Measurements from ENCODE around the gene OR10D3.
"Not testable (repeated sequence)": the region's sequence is repeated elsewhere in the genome, so short reads cannot be mapped to it uniquely, and the experiment has no call there.

The OR10D3 gene

DNA sequence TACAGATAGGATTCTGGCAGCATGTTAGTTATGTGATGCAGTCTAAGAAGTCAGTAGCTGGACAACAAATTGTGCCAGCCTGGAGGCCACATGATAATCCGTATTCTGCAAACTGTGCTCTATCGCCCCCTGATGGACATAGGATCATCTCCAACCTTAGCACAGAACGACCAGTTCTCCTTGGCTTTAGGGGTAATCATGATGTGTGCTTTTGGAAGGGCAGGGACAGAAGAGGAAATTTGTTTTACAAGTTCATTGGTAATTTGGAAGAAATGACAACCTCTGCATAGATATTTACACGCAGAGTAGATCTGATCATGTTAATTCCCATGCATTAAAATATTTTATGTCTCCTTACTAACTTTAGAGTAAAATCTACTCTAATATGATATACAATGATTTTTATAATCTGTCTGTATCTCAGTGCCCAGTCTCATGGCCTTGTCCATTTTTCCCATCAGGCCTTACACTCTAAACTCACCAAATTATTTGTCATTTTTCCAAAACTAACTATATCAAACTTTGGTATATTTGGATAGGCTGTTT, 12.1 kb downstream of the OR10D3 start:
- DNase-seq, result peak in 1 of 4 experiments; percentile 7

DNA sequence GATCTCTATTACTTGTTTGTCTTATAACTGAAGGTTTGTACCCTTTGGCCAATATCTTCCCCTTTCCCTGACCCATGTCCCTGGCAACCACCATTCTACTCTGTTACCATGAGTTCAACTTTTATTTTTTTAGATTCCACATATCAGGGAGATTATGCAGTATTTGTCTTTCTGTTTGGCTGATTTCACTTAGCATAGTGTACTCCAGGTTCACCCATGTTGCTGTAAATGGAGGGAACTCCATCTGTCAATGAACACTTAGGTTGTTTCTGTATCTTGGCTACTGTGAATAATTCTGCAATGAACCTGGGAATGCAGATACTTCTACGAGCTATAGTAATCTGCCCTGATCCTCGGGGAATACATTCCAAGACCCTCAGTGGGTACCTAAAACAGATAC, 14.9 kb downstream of the OR10D3 start:
- no peak for DNase-seq

DNA sequence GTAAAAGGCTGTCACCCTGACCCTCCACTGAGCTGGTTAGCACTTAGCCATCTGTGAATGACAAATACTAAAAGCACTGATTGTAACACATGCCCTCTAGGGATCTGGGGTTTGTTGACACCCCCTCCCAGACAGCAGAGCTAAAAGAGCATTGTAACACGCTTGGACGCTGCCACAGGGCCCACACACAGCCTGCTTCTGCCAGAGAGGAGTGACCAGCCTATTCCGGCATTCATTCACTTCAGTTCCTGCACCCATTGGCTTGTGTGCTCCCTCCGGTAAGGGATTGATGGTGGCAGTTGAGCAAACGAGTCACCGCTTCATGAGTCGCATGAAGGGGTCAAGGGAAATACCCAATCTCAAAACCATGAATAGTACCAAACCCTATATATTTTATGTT, 15.8 kb downstream of the OR10D3 start:
- DNase-seq, result no peak

DNA sequence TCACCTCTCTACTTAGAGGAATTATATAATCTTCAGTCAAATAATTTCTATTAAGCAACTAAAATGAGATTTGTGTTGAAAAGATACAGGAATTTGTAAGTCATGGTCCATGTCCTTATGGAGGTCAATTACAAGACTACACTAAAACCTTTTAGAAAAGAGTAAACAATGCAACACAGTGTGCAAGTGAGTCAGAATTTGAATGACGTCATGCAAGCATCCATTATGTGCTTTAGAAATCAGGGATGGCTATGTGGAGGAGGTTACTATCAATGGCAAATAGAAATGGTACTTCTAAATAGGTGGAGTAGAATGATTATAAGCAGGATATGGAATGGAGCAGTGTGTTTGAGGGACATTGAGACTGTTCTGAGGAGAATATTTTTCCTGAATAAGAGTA, 16.6 kb downstream of the OR10D3 start:
- DNase-seq, result no peak

DNA sequence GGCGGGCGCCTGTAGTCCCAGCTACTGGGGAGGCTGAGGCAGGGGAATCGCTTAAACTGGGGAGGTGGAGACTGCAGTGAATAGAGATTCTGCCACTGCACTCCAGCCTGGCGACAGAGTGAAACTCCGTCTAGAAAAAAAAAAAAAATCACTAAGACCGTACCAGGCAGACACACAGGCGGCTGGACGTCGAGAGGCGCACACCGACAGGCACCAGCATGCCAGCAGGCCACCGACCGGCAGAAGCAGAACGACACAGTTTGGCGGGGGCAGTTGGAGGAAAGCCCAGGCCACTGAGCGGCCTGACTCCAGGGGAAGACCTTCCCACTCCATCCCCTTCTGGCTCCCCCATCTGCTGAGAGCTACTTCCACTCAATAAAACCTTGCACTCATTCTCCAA, 17.5 kb downstream of the OR10D3 start:
- DNase-seq, result no peak

DNA sequence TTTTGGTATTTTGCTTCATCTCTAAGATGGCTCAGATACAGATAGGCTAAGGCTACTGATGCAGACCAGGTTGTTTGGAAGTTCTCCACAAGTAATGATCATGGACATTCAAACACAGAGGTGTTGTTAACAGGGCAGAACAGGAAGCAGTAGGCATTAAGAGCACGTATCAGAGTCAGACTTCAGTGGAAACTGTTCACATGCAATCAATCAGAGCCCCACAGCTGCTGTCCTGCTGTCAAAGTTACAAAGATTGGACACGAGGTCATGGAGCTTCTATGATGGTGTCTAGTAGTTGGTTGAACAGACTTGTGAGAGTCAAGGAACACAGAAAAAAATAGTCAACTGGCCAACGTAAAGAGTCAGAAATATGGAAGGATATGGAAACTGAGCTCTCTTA, 19.8 kb downstream of the OR10D3 start:
- no peak for DNase-seq

DNA sequence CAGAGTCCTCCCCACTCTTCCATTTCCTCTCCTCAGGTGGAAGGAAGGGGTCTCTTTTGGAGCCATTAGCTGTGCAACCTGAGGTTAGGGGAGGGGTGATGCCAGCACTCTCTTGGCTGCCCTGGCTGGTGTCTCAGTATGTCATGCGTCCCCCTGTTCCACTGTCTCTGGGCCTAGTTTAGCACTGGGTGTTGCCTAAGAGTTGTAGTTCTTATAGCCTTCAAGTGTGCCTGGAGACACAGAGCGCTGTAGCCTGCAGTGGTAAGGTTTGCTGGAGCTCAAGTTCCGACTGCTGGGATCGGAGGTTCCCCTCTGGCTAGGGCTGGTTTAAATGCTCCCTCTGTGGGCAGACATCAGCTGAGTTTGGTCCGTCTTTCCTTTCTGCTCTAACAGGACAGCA, 20.9 kb downstream of the OR10D3 start:
- DNase-seq, result no peak

DNA sequence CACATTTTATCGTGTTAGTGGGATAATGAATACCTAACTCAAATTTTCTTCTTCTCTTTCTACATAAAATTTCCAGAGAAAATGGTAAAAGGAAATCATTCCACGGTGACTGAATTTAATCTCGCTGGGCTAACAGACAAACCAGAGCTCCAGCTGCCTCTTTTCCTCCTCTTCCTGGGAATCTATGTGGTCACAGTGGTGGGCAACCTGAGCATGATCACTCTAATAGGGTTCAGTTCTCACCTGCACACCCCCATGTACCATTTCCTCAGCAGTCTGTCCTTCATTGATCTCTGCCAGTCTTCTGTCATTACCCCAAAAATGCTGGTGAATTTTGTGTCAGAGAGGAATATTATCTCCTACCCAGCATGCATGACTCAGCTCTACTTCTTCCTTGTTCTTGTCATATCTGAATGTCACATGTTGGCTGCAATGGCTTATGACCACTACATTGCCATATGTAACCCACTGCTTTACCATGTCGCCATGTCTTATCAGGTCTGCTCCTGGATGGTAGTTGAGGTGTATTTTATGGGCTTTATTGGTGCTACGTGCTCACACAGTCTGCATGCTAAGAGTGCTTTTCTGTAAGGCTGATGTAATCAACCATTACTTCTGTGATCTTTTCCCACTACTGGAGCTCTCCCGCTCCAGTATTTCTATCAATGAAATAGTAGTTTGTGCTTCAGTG, 24.1 kb downstream of the OR10D3 start:
- no peak for DNase-seq

DNA sequence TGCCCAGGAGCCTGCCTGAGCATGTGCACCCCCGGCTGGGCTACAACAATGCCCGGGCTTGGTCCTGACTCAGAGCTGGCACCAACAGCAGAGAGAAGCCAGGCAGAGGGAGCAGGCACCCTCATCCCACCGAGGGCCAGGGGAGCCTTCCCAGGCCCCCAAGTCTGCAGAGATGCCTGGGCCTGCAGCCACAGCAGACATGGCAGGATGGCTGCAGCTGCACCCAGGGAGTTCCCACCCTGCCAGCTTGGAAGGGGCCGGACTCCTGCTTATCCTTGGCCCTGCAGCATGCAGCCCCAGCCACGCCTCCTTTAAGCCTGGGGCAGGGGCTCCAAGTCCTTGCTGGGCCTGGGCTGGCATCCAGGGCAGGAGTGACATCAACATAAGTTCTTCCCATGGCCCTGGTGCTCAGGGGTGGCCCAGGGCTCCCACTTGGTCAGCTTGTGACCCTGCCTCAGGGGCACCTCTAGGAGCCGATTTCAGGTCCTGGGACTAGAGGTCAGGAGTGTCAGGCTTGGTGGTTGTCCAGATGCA, 26.7 kb downstream of the OR10D3 start:
- no peak for DNase-seq

DNA sequence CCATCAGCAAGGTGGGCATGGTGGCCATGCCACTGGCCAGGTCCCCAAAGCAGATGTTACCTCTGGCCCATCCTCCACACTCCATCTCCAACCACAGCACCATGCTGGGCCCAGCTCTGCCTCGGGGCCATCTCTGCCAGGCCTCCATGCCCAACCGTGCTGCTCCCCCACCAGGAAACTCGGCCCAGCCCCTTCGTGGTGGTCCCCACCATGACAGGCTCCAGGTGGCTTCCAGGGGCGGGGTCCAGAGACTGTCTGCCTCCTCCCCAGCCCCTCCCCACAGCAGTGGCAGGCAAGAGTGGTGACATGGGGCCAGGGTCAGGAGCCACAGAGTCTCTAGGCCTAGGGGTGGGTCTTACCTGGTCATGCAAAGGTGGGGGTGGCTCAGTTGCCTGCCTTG, 27.3 kb downstream of the OR10D3 start:
- DNase-seq, result no peak

DNA sequence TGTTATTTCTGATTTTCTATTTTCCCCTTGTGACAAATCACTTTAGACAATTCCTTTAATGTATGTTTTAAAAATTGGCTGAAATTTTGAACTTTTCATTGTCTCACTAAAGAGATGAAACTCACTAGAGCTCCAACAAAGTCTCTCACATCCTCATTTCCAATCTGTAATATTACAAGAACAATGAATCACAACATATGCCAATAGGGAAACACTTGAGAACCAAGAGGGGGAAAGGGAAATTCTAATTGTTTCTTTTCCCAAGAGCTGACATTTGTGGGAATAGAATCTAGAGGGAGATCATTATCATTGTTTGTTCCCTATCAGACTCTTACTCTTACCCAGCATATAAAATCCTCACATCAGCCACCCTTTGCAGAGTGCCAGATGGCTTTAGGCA, 28.2 kb downstream of the OR10D3 start:
- no peak for DNase-seq

DNA sequence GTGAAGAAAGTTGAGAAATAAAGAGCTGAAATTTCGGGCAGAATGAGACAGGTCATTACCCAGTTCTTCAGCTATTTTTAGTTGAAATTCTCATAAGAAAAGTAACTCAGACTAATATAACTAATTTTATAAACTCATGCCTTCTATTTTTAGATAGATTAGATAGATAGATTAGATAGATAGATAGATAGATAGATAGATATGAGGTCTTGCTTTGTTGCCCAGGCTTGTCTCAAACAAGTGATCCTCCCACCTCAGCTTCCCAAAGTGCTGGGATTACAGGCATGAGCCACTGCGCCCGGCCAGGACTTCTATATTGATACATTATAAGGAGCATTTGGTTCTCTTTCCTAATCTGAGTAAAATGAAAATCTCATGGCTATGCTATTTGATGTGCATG, 30.9 kb downstream of the OR10D3 start:
- no peak for DNase-seq

DNA sequence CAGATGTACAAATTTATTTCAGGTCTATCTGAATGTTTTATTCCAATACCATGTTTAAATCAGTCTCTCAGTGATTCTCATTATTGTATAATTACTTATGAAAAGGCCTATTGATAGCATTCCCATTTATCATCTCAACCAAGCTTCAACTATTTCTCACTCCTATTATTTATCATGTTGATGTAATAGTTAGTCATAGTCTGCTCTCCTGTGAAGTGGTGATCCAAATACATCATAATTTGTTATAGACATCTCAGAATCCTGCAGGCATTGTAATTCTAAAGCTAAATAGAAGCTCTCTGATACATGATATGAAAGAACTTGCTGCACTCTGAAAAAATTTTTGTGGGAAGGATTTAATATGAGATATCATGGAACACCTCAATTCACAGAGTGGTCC, 36.0 kb downstream of the OR10D3 start:
- DNase-seq, result no peak

DNA sequence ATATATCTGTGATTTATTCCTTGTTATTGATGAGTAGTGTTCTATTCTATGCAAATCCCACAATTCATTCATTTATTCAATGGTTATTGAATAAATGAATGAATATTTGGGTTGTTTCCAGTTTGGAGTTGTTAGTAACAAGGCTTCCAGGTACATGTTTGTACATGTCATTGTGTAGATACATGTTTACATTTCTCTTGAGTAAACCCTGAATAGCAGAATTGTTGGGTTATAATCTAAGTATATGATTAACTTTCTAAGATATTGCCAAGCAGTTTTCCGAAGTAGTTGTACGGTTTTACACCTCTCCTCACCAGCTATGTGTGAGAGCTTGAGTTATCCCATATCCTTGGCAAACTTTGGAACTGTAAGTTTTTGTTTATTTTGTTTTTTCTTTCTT, 39.3 kb downstream of the OR10D3 start:
- no peak for DNase-seq

DNA sequence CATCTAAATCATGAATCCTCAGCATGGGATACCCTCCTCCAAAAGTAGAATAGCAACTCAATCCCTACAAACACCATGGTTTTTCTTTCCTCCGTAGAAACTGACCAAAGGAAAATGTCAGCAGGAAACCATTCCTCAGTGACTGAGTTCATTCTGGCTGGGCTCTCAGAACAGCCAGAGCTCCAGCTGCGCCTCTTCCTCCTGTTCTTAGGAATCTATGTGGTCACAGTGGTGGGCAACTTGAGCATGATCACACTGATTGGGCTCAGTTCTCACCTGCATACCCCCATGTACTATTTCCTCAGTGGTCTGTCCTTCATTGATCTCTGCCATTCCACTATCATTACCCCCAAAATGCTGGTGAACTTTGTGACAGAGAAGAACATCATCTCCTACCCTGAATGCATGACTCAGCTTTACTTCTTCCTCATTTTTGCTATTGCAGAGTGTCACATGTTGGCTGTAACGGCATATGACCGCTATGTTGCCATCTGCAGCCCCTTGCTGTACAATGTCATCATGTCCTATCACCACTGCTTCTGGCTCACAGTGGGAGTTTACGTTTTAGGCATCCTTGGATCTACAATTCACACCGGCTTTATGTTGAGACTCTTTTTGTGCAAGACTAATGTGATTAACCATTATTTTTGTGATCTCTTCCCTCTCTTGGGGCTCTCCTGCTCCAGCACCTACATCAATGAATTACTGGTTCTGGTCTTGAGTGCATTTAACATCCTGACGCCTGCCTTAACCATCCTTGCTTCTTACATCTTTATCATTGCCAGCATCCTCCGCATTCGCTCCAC, 41.7 kb downstream of the OR10D3 start:
- DNase-seq, result not testable (repeated sequence)

DNA sequence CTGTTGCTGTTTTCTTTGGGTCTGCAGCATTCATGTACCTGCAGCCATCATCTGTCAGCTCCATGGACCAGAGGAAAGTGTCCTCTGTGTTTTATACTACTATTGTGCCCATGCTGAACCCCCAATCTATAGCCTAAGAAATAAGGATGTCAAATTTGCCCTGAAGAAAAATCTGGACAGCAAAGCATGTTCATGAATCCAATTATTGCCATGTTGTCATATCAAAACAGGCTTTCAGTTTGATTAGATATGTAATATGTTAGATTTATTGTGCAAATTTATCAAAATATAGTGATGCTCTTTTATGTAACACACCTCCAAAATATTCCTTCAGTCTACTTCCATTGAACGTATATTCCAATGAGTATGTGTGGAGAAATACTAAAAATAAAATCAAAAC, 42.3 kb downstream of the OR10D3 start:
- no peak for DNase-seq

DNA sequence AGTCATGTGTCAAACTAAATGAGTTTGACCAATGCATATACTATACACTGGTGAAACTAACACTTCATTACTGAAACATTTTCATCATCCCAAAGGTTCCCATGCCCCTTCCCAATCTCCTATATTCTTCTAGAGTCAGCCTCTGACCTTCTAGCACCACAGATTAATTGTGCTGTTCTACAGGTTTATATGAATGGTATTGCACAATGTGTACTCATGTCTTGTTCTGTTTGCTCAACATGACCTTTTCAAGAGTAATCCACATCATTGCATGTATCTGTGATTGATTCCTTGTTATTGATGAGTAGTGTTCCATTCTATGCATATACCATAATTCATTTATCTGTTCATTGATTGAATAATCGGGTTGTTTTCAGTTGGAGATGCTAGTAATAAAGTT, 50.2 kb downstream of the OR10D3 start:
- DNase-seq, result no peak
